Fibroblast of villous mesenchyme (primary cell): ENCODE measurements around the gene CD36. TPM values are rescaled to one million over a fixed set of nuclear protein-coding genes. Genes with fewer than 3 reads are reported as not detected.

Experiments used
- DNase-seq: peaks from one replicate; pipeline ENCODE4 v3.0.0-alpha.2; 2010; ENCODE audit warnings: low read depth
- H3K4me3 ChIP-seq: 2 replicates; pipeline ENCODE4 v1.5.1; 2011; ENCODE audit warnings: low read depth, mild to moderate bottlenecking, low read length
- total RNA-seq: library from RNA; depleted of rRNA; stranded (reverse); fragments of >200 nt; gene quantifications from 2 replicates; pipeline ENCODE4 v1.2.3, GENCODE V29; 2012
- TF ChIP-seq, protein P1 (sequence below): IDR thresholded peaks from 2 replicates; pipeline ENCODE4 v1.5.1; 2012; ENCODE audit warnings: low read depth, mild to moderate bottlenecking, low read length; ENCODE audit not compliant: insufficient read depth

CD36 gene
- total RNA-seq, 1 donor: 4.3 TPM

DNA sequence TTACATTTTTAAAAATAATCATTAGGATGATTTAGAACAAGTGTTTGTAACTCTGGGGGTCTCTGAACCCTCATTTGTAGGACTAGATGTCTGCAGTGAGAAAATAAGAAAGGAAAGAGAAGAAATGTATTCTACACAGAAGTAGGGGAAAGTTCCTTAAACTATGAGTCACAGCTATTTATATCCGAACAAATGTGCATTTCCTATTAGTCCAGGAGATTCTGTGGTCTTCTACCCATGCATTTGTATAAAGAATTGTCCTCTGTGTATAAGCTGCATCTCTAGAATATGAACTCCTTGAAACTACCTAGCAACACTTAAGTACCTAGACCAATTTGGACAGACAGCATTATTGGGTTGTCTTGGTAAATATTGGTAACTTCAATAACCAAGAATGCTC, 15.9 kb upstream of the CD36 start:
- H3K4me3 ChIP-seq: no peak overlapping the region
- peak; percentile 44 for DNase-seq
- TF ChIP-seq, protein P1, sequence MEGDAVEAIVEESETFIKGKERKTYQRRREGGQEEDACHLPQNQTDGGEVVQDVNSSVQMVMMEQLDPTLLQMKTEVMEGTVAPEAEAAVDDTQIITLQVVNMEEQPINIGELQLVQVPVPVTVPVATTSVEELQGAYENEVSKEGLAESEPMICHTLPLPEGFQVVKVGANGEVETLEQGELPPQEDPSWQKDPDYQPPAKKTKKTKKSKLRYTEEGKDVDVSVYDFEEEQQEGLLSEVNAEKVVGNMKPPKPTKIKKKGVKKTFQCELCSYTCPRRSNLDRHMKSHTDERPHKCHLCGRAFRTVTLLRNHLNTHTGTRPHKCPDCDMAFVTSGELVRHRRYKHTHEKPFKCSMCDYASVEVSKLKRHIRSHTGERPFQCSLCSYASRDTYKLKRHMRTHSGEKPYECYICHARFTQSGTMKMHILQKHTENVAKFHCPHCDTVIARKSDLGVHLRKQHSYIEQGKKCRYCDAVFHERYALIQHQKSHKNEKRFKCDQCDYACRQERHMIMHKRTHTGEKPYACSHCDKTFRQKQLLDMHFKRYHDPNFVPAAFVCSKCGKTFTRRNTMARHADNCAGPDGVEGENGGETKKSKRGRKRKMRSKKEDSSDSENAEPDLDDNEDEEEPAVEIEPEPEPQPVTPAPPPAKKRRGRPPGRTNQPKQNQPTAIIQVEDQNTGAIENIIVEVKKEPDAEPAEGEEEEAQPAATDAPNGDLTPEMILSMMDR: no peak

DNA sequence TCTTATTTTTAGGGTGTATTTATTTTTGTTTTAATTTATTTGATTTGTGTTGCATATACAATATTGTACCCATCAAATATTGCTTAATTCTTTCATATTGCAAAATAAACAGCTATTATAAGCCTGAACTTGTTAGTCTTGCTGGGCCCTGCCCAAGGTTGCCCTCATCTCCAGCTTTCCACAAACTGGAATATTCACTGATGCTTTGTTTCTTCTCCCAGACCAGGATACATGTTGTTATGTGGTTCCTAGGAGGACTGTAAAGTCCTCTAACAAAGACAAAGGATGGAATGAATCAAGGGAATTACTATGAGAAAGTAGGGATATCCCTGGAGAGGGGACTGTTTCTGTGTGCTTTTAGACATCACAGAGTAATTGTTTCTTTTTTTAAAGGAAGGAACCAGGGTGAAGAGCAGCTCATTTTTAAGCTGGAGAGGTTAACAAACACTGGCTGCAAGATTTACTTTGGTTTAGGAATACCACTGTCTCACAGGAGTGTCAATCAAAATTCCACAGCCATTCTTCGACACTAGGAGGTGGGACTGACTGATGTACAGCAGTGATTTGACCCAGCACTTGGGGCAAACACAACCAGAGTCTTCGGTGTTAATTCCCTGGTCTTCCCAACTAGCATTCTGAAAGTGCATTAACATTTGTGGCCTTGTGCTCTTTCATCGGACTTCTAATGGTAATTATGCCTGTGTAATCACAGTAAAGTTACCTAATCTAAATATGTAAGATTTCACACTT, 14.8 kb upstream of the CD36 start:
- H3K4me3 ChIP-seq: no peak overlapping the region
- DNase-seq: no peak
- TF ChIP-seq, protein P1: no peak

DNA sequence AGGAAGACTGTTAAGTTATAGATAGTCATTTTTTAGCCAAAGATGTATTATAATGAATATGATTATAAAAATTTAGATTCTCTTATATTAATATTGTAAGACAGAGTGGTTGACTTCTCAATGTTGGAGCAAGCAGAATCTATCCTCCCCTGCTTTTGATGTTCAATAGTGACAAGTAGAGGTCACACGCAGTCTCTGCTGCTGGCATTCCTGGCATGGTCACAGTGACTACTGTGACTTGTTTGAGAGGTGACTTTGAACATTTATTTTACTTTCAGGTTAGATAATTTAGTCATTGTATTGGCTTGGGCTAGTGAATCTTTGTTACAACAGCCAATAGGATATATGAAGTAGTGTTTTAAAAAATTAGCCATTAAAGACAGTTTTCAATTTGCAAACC, 13.7 kb upstream of the CD36 start:
- H3K4me3 ChIP-seq: no peak overlapping the region
- no peak for DNase-seq
- TF ChIP-seq, protein P1: no peak

DNA sequence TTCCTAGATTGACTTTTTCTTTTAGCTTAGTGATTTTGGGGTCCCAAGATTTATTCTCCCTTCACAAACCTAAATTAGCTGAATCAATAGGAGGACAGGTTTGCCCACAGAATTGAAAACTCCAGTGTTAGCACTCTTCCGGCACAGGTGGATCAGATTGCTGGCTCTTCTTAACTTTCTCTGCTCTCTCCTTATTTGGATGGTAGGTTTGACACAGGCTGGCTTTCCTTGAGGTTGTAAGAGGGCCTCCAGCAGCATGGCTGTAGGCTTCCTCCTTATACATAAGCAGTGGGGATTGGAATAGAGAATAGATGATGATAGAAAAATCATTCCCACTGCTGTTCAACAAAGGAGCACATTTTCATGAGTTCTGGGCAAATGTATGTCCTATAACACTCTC, 9.4 kb upstream of the CD36 start:
- TF ChIP-seq, protein P1: no peak
- no peak for DNase-seq
- no peak overlapping the region for H3K4me3 ChIP-seq

DNA sequence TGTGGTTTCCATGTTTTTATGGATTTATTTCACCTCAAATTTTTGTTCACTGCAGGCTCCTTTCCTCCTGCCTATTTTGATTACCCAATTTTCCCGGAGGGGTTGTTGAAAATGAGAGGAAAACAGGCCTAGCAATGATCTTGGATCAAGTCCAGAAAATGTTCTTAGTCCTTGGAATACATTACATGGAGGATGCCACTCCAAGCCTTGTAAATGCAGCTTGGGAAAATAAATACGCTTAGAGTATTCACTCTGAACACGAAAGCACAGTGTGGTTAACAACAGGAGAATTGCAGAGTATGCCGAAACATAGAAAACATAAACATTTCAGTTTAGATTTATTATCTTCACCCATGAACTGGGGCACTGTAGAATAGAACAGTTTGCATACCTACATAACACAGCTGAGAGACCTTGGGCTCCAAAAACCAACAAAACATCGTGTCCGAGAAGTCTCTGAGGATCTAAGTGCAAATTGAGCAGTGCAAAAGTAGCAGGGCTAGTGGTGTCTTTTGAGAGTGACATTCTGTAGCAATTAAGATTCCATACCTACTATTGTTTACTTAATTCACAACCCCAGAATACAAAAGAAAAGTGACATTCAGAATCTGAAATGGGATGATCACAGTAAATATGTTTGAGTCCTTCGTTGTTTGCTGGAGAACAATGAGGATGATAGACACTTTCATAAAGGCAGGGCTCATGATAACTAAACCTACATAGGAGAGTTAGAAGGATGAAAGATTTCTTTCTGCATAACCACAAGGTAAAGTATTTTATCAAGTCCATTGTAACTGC, 7.6 kb upstream of the CD36 start:
- DNase-seq: peak; percentile 89
- no peak overlapping the region for H3K4me3 ChIP-seq
- TF ChIP-seq, protein P1: no peak

DNA sequence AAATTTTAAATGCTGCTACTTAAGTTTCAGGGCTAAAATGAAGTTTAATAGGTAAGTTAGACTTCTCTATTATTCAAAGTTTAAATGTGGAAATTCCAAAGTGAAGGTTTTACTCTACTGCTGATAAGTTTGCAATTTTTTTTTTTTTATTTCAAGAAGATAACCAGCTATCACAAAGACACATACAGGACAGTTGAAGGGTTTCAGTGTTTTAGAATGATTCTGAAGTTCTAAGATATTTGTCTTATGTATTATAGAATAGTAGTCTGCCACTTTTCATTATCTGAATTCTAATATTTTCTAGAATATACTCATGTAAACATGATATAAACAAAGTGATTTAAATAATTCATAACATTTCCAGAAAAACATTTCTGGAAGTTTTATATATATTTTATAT, 7.0 kb upstream of the CD36 start:
- no peak overlapping the region for H3K4me3 ChIP-seq
- no peak for DNase-seq
- TF ChIP-seq, protein P1: no peak
